Measurements from ENCODE around the gene PGR.

- TF ChIP-seq, protein P1, sequence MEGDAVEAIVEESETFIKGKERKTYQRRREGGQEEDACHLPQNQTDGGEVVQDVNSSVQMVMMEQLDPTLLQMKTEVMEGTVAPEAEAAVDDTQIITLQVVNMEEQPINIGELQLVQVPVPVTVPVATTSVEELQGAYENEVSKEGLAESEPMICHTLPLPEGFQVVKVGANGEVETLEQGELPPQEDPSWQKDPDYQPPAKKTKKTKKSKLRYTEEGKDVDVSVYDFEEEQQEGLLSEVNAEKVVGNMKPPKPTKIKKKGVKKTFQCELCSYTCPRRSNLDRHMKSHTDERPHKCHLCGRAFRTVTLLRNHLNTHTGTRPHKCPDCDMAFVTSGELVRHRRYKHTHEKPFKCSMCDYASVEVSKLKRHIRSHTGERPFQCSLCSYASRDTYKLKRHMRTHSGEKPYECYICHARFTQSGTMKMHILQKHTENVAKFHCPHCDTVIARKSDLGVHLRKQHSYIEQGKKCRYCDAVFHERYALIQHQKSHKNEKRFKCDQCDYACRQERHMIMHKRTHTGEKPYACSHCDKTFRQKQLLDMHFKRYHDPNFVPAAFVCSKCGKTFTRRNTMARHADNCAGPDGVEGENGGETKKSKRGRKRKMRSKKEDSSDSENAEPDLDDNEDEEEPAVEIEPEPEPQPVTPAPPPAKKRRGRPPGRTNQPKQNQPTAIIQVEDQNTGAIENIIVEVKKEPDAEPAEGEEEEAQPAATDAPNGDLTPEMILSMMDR (IDR thresholded peaks at IDR 0.05; ENCODE audit: insufficient read depth, low read length, poor library complexity, severe bottlenecking): no peak
- TF ChIP-seq EZH2phosphoT487 (conservative IDR thresholded peaks at IDR 0.05; ENCODE audit: low read length): no peak
Measured at GRCh38 chr11:101103433-101103832, 26.2 kb downstream of the PGR start.

Data from SU-DHL-6 (cell line).